ENCODE data around the gene PROX2.

The PROX2 gene

DNA sequence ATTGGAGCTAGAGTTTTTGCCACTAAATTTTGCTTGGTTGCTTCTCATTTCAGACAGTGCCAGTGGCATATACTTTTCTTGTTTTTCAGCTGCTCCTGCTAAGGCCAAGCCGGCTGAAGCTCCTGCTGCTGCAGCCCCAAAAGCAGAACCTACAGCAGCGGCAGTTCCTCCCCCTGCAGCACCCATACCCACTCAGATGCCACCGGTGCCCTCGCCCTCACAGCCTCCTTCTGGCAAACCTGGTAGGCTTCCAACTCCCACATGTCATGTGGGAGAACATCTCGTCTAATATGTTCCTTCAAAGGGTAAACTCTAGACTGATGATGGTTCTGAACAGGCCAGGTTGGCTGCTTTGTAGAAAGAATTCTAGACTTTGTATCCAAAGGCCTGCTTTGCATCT is 16.8 kb upstream of the PROX2 start:
- no peak for DNase-seq (ENCODE audit: insufficient read length)
- TF ChIP-seq POLR2AphosphoS5 (IDR thresholded peaks at IDR 0.05; ENCODE audit: low read depth, low read length) (no peak), TAF1 (IDR thresholded peaks at IDR 0.05; ENCODE audit: borderline replicate concordance, low read depth, low read length) (no peak), POLR2A (IDR thresholded peaks at IDR 0.05; ENCODE audit: low read depth, low read length) (no peak)
- FAIRE-seq = peak; percentile 72

DNA sequence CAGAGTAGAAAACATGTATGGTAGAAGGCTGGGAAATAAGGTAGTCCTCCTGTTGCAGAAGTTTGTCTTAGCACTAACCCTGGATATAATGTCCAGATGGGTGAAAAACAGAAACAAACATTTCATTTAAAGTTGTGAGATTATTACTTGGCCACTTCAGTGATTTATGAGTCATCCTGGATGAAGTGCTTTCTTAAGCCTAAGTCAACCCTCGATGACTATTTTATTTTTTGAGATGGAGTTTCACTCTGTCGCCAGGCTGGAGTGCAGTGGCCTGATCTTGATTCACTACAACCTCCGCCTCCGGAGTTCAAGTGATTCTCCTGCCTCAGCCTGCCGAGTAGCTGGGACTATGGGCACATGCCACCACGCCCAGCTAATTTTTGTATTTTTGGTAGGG is 15.9 kb upstream of the PROX2 start:
- TF ChIP-seq TAF1 (IDR thresholded peaks at IDR 0.05; ENCODE audit: borderline replicate concordance, low read depth, low read length) = no peak
- no peak for TF ChIP-seq POLR2A (IDR thresholded peaks at IDR 0.05; ENCODE audit: low read depth, low read length)
- no peak for TF ChIP-seq POLR2AphosphoS5 (IDR thresholded peaks at IDR 0.05; ENCODE audit: low read depth, low read length)
- no peak for FAIRE-seq
- no peak for DNase-seq (ENCODE audit: insufficient read length)

DNA sequence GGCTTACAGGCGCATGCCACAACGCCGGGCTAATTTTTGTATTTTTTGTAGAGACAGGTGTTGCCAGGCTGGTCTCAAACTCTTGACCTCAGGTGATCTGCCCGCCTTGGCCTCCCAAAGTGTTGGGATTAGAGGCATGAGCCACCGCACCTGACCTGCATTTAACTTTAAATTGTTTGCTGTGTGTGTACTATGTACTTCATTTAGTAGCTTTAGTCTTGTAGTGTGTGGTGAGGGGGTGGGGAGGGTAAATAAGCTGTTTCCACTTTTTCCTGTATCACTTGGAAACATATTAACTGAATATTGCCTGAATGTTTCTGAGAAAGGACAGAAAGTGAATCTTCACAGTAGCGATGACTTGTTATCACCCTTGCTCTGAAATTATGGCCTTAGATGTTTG is 14.3 kb upstream of the PROX2 start:
- TF ChIP-seq POLR2AphosphoS5 (IDR thresholded peaks at IDR 0.05; ENCODE audit: low read depth, low read length) = no peak
- no peak for TF ChIP-seq TAF1 (IDR thresholded peaks at IDR 0.05; ENCODE audit: borderline replicate concordance, low read depth, low read length)
- no peak for TF ChIP-seq POLR2A (IDR thresholded peaks at IDR 0.05; ENCODE audit: low read depth, low read length)
- DNase-seq (ENCODE audit: insufficient read length) = no peak
- FAIRE-seq = no peak

DNA sequence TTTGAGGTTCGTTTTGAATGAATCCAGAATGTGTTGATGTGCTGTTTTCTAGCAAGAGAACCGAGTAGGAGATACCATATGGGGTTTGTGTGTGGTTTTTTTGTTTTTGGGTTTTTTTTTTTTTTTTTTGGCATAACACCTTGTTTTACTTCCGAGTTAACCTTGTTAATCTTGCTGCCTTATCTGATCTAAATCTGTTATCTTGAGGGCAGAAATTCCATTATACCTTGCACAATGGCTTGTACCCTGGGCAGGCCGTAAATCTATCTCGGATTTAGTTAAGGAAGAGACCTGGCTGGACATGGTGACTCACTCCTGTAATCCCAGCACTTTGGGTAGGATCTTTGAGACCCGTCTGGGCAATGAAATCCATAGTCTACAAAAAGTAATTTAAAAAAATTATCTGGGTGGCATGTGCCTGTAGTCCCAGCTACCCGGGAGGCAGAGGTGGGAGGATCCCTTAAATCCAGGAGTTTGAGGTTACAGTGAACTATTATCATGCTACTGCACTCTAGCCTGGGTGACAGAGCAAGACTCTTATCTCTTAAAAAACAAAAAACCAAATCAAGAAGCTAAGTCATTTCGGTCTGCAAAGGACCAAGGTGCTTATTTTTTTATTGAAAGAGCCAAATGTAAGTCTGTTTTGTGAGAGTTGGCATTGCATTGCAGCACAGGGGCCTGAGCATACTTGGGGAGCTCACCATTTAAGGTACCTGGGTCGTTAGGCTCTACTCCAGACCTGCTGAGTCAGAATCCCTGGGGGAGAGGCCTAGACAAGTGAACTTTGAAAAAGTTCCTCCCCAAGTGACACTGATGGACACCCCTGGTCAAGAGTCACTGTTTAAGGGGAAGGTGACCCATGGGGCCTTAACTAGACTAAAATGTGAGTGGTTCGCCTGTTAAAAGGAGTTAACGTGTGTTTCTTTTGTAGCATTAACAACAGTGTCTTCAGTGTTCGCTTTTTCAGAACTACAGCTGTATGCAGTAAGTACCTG is 12.5 kb upstream of the PROX2 start:
- TF ChIP-seq POLR2AphosphoS5 (IDR thresholded peaks at IDR 0.05; ENCODE audit: low read depth, low read length) = no peak
- TF ChIP-seq TAF1 (IDR thresholded peaks at IDR 0.05; ENCODE audit: borderline replicate concordance, low read depth, low read length) = no peak
- no peak for TF ChIP-seq POLR2A (IDR thresholded peaks at IDR 0.05; ENCODE audit: low read depth, low read length)
- FAIRE-seq = no peak
- DNase-seq (ENCODE audit: insufficient read length) = no peak

DNA sequence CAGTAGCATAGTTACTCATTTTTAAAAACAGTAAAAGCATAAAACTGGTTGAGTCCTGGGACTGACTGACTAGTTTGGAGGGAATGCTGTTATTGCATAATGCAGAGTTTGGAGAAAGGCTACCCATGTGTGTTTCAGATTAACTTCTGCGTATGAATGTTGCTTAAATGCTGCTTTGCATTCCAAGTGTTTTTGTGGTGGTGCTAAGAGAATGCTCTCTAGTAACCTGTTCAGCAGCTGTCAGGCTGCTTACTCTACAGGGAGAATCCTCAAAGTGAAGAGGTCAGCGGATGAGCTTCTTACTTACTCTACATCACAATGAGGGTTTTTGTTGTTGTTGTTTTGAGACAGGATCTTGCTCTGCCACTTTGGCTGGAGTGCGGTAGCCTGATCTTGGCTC is 10.1 kb upstream of the PROX2 start:
- FAIRE-seq (no peak), DNase-seq (ENCODE audit: insufficient read length) (no peak)
- TF ChIP-seq POLR2AphosphoS5 (IDR thresholded peaks at IDR 0.05; ENCODE audit: low read depth, low read length) = no peak
- TF ChIP-seq TAF1 (IDR thresholded peaks at IDR 0.05; ENCODE audit: borderline replicate concordance, low read depth, low read length) = no peak
- no peak for TF ChIP-seq POLR2A (IDR thresholded peaks at IDR 0.05; ENCODE audit: low read depth, low read length)

DNA sequence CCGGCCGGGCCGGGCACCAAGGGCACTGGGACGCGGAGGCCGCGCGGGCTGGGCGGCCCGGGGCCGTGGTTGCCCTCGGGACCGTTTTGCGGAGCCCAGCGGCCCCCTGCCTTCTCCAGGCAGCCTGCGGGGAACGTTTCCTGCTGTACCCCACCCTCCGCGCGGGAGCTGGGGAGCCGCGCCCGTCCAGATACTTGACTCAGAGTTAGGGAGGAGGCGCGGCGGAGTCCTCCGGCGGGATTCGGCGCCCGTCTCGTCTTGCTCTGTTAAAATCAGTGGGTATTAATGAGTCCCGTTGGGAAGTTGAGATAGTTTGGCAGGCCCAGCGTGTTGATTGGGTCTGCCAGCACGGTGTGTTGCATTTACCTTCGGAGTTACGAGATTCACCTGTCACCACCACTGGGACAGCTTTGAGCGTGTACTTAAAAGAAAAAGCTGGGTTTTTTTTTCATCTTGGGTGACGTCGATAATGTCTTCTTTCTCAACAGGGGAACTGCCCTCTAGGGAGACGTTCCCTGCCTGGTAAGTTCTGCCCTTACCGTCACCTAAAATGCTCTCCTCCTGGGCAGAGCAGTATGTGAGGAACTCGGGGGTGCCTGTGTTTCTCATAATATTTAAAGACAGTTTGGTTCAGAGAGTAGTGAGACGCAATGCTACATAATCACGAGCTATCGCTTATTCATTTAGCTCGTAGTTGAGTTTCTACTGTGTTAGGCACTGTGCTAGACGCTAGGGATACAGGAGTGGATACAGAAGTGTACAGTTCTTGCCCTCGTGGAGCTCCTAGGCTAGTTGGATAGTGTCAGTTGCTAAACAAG is 6.4 kb upstream of the PROX2 start:
- FAIRE-seq (no peak), DNase-seq (ENCODE audit: insufficient read length) (peak; percentile 46)
- TF ChIP-seq TAF1 (IDR thresholded peaks at IDR 0.05; ENCODE audit: borderline replicate concordance, low read depth, low read length) (no peak), POLR2A (IDR thresholded peaks at IDR 0.05; ENCODE audit: low read depth, low read length) (no peak), POLR2AphosphoS5 (IDR thresholded peaks at IDR 0.05; ENCODE audit: low read depth, low read length) (no peak)

DNA sequence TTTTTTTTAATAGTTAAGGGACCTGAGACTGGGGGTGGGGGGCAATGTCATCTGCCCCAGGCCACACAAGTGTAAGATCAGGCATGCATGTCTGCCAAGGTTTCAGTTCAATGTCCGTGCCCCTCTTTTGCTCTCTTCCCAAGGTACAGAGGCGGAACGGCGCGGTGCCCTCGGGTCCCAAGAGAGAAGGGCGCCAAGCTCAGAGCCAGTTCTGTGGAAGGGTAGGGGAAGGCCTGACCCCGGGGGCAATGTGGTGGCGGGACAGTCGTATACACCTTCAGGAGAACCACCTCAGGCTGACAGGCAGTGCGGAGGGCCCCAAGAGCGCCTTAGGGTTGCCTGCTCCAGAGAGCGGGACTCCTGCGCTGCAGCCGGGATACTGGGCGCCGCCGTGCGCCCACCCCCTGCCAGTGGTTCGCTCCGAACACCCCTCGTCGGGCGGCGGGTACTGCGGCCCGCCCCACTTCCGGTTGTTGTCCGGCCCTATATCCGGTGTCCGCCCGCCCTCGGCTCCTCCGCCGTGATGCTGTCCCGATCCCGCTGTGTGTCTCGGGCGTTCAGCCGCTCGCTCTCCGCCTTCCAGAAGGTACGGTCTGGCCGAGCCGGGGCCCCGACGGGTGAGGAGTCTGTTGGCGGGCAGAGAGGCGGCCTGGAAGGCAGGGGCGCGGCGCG is 5.6 kb upstream of the PROX2 start, which contains the start of gene DLST:
Gene DLST (plus strand): TSS at position 486 of the 672 bp plus-strand sequence. CDS start 38 bp downstream, at position 524.
- DNase-seq (ENCODE audit: insufficient read length) (peak; percentile 92), FAIRE-seq (peak; percentile 95)

DNA sequence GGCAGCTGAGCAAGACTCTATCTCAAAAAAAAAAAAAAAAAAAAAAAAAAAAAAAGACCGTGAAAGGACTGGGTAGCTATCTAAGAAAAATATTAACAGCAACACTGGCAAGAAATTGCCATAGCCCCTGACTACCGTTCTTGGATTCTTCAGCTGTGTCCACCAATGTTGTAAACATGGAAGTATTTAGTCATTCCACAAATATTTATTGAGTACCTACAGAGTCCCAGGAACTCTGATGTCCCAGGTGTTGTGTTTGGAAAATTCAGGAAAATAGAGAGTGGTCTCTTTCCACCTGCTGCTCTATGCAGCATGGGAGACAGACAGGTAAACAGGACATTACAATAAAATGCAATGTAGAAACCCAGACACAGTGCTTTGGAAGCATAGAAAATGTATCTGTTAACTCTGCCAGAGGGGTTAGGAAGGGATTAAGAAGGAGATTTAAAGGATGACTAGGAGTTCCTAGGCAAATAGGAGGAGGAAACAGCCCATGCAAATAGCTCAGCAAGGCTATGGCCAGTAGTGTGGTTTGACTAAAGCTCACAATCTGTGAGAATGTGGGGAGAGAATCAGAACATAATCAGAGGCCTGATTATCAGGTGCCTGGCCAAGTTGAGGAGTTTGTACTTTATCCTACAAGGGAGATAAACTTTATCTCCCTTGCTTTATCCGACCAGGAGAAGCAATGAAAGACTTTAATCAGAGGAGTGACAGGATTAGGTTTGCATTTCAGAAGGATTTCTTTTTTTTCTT is 3.7 kb upstream of the PROX2 start:
- TF ChIP-seq TAF1 (IDR thresholded peaks at IDR 0.05; ENCODE audit: borderline replicate concordance, low read depth, low read length) = no peak
- no peak for TF ChIP-seq POLR2A (IDR thresholded peaks at IDR 0.05; ENCODE audit: low read depth, low read length)
- no peak for TF ChIP-seq POLR2AphosphoS5 (IDR thresholded peaks at IDR 0.05; ENCODE audit: low read depth, low read length)
- FAIRE-seq (no peak), DNase-seq (ENCODE audit: insufficient read length) (no peak)

More for the DNA sequence above, 5.6 kb upstream of the PROX2 start, which contains the start of gene DLST:
- TF ChIP-seq TAF1 (IDR thresholded peaks at IDR 0.05; ENCODE audit: borderline replicate concordance, low read depth, low read length) (peak; percentile 79; the same call in 1 of the 2 replicates), POLR2AphosphoS5 (IDR thresholded peaks at IDR 0.05; ENCODE audit: low read depth, low read length) (peak; percentile 87), POLR2A (IDR thresholded peaks at IDR 0.05; ENCODE audit: low read depth, low read length) (peak; percentile 90)

DNA sequence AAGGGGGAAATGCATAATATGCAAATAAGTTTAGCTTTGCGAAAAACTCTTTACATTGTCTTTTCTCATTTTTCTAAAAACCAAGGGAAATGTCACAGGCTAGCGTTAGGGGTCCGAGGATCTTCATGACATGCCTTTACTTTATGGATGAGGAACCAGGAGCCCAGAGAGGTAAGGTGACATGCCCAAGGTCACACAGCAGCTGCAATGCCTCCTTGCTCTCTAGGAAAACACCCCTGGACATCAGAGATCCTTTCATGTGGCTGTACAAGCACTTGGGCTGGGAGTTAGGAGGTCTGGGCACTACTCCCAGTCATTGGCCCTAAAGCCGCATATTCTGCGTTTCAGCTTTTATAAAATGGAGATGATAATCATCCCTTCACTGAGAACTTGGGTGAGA is 741 bp downstream of the PROX2 start:
- FAIRE-seq = no peak
- TF ChIP-seq TAF1 (IDR thresholded peaks at IDR 0.05; ENCODE audit: borderline replicate concordance, low read depth, low read length) (no peak), POLR2A (IDR thresholded peaks at IDR 0.05; ENCODE audit: low read depth, low read length) (no peak), POLR2AphosphoS5 (IDR thresholded peaks at IDR 0.05; ENCODE audit: low read depth, low read length) (no peak)
- DNase-seq (ENCODE audit: insufficient read length) = no peak

DNA sequence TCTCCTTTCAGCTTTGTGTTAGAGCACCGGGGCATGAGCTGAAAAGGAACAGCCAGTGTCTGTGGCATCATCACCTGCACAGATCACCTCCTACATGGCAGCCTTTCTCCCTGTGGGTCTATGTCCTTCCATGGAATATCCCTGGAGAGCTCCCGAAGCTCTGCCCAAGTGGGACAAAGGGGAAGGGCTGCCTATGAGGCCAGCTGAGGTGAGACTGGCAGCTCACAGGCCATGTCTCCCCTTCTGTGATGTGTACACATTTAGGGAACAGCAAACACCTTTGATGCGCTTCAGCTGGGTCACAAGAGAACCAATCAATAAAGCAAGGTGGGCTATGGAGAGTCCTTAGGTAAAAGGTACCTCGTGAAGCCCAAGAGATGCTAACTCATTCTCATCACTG is 4.1 kb downstream of the PROX2 start:
- no peak for FAIRE-seq

More for the DNA sequence above, 4.1 kb downstream of the PROX2 start:
- DNase-seq (ENCODE audit: insufficient read length) = no peak
- TF ChIP-seq POLR2A (IDR thresholded peaks at IDR 0.05; ENCODE audit: low read depth, low read length) (no peak), POLR2AphosphoS5 (IDR thresholded peaks at IDR 0.05; ENCODE audit: low read depth, low read length) (no peak), TAF1 (IDR thresholded peaks at IDR 0.05; ENCODE audit: borderline replicate concordance, low read depth, low read length) (no peak)
